MCF 10A (cell line): ENCODE data around the gene ARL11. TPM values are rescaled to one million over a fixed set of nuclear protein-coding genes. Genes with fewer than 3 reads are reported as not detected.

ENCODE experiments used
- BruUV-seq: library from RNA; stranded (reverse); fragments of 400-500 nt; replicated peaks from 2 replicates; lab custom pipeline; 2021; lab: Mats Ljungman, UMichigan
- CTCF ChIA-PET: fragments of 300-600 bp; sonication (Branson Sonifier 250); formaldehyde crosslinking; extraction: SDS; loops from one replicate; lab custom pipeline; 2021; ENCODE audit warnings: antibody characterized with exemption, inconsistent platforms; lab: Yijun Ruan, JAX
- POLR2A ChIA-PET: fragments of 300-600, 350-650 bp; sonication (Branson Sonifier 250); formaldehyde crosslinking; extraction: SDS; loops from one replicate; lab custom pipeline; 2020; ENCODE audit warnings: antibody characterized with exemption, inconsistent platforms; lab: Yijun Ruan, JAX
- DNase-seq: peaks from one replicate; pipeline ENCODE4 v3.0.0-alpha.2; 2018; ENCODE audit not compliant: unreplicated experiment
- H3K27ac Mint-ChIP-seq: one replicate; pipeline ENCODE4 v1.8.0; 2022; ENCODE audit warnings: mild to moderate bottlenecking, low read depth, mixed read lengths; ENCODE audit not compliant: unreplicated experiment
- H3K27me3 Mint-ChIP-seq: one replicate; pipeline ENCODE4 v1.8.0; 2022; ENCODE audit warnings: mixed read lengths; ENCODE audit not compliant: insufficient read depth, unreplicated experiment
- H3K36me3 Mint-ChIP-seq: one replicate; pipeline ENCODE4 v1.8.0; 2022; ENCODE audit warnings: mild to moderate bottlenecking, moderate library complexity, mixed read lengths; ENCODE audit not compliant: insufficient read depth, unreplicated experiment
- H3K4me1 Mint-ChIP-seq: one replicate; pipeline ENCODE4 v1.8.0; 2022; ENCODE audit warnings: mixed read lengths; ENCODE audit not compliant: insufficient read depth, unreplicated experiment
- H3K4me3 Mint-ChIP-seq: one replicate; pipeline ENCODE4 v1.8.0; 2022; ENCODE audit warnings: mild to moderate bottlenecking, moderate library complexity, mixed read lengths; ENCODE audit not compliant: unreplicated experiment
- H3K9me3 Mint-ChIP-seq: one replicate; pipeline ENCODE4 v1.8.0; 2022; ENCODE audit warnings: mixed read lengths; ENCODE audit not compliant: unreplicated experiment
- CTCF ChIP-seq: fragments of 200-600 bp; IDR thresholded peaks from one replicate; pipeline ENCODE4 v1.8.0; 2022; ENCODE audit warnings: antibody characterized with exemption, mild to moderate bottlenecking; ENCODE audit not compliant: unreplicated experiment
- intact Hi-C: fragments of 100-400 bp; cut with micrococcal nuclease; formaldehyde crosslinking; loops from 2 replicates; pipeline ENCODE4 v1.14.1; 2022
- total RNA-seq: library from RNA; stranded (reverse); gene quantifications from 2 replicates; pipeline ENCODE4 v1.2.3, GENCODE V29; 2022

ARL11 gene
- total RNA-seq, 1 experiment from 2014 or later = not detected

DNA sequence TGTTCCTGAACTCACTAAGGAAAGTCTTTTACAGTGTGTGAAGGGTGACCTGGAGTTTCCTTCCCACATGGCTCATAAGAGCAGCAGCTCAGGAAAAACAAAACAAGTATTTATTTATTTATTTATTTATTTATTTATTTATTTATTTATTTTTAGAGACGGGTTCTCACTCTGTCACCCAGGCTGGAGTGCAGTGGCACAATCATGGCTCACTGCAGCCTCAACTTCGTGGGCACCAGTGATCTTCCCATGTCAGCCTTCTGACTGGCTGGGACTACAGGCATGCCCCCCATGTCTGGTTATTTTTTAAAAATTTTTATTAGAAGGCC is 10.4 kb downstream of the ARL11 start:
- Mint-ChIP-seq H3K27me3 (no peaks in the 10 kb centered on the region), H3K4me1 (peaks cover 24% of the 10 kb centered on the region), H3K4me3 (no peak overlapping the region), H3K9me3 (no peaks in the 10 kb centered on the region), H3K36me3 (peaks cover 10% of the 10 kb centered on the region), H3K27ac (peak overlapping the region; percentile 46)
- POLR2A ChIA-PET = no interaction called here
- intact Hi-C loops = no loop called here
- no peak for DNase-seq
- CTCF ChIA-PET = interaction anchor here (0.6 to 0.8 kb wide), 3 partner anchors 12 to 145 kb away, joined by 3 read pairs; no protein-coding TSS in a partner anchor
- no TSS peak for BruUV-seq
- TF ChIP-seq CTCF = no peak

- Mint-ChIP-seq H3K4me3 (peak overlapping the region; percentile 67), H3K4me1 (peaks cover 24% of the 10 kb centered on the region), H3K36me3 (peaks cover 10% of the 10 kb centered on the region), H3K27ac (peak overlapping the region; percentile 94), H3K9me3 (no peaks in the 10 kb centered on the region), H3K27me3 (no peaks in the 10 kb centered on the region)
- CTCF ChIA-PET = interaction anchor here (1.0 kb wide), 1 partner anchor 206 kb away, joined by 3 read pairs; no protein-coding TSS in a partner anchor
- peak; percentile 93 for DNase-seq
- POLR2A ChIA-PET = interaction anchor here (0.6 to 2.3 kb wide), 8 partner anchors 13 to 1648 kb away, joined by 3 to 13 read pairs (median 4); partner anchors contain the start of genes ARL11, EBPL, KPNA3 and RCBTB1
- intact Hi-C loops = no loop called here
- BruUV-seq = no TSS peak
- no peak for TF ChIP-seq CTCF
Observed at GRCh38 chr13:49641801-49642291, 13.5 kb downstream of the ARL11 start.

DNA sequence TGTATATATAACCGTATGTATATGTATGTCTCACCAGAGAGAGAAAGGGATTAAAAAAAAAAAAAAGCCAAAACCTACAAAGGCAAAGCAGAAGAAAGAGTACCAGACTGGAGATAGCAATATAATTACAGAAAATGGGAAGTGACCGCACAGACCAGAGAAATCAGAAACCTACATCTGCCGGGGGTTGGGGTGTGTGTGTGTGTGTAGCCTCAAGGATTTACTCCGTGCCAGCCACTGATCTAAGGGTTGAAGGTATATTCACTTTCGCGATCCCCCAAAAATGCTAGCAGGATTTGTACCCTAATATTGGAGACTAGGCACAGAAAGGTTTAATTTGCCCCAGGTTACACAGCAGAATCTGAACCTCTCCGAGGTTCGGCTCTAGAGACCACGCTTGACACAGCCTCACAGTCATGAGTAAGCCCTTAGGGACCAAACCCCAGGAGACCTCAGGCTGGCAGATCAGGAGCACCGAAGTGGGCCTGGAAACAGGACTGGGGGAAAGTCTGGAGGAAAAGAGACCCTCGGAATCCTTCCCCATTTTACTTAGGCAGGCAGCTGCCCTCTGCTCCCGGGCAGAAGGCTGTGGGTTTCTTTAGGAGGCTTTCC is 14.8 kb downstream of the ARL11 start:
- Mint-ChIP-seq H3K4me1 (peaks cover 23% of the 10 kb centered on the region), H3K36me3 (peaks cover 10% of the 10 kb centered on the region), H3K4me3 (no peak overlapping the region), H3K9me3 (no peaks in the 10 kb centered on the region), H3K27me3 (no peaks in the 10 kb centered on the region), H3K27ac (peak overlapping the region; percentile 94)
- CTCF ChIA-PET = interaction anchor here (0.5 to 1.0 kb wide), 3 partner anchors 16 to 248 kb away, joined by 3 to 5 read pairs (median 3); no protein-coding TSS in a partner anchor
- no TSS peak for BruUV-seq
- DNase-seq = no peak
- intact Hi-C loops = no loop called here
- POLR2A ChIA-PET = interaction anchor here (0.9 kb wide), 1 partner anchor 16 kb away, joined by 3 read pairs; no protein-coding TSS in a partner anchor
- TF ChIP-seq CTCF = no peak

DNA sequence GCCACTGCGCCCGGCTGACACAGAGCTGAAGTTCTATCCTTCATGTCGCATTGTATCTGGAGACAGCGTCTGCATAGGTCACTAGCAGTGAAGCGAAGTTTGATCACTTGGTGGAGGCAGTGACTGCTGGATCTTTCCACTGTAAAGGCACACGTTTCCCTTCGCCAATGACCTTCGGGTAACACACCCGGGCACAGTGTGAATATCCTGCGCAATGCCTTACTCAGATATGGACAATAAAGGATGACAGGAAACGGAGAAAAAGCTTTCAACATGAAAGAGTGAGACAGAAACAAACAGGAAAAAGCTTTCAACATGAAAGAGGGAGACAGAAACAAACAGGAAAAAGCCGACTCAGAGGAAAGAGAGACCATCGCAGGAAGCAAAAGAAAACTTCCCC is 17.1 kb downstream of the ARL11 start:
- no peak for DNase-seq
- BruUV-seq = no TSS peak
- Mint-ChIP-seq H3K9me3 (no peaks in the 10 kb centered on the region), H3K27ac (no peak overlapping the region), H3K36me3 (peaks cover 10% of the 10 kb centered on the region), H3K4me3 (no peak overlapping the region), H3K4me1 (peaks cover 17% of the 10 kb centered on the region), H3K27me3 (no peaks in the 10 kb centered on the region)
- ChIA-PET CTCF (interaction anchor here (0.7 kb wide), 2 partner anchors 37 to 71 kb away, joined by 3 to 5 read pairs; no protein-coding TSS in a partner anchor), POLR2A (interaction anchor here (0.6 kb wide), 1 partner anchor 1306 kb away, joined by 3 read pairs; no protein-coding TSS in a partner anchor)
- TF ChIP-seq CTCF = no peak
- intact Hi-C loops = no loop called here
